Stimulated activated CD4-positive, alpha-beta T cell treated with anti-CD3 and anti-CD28 coated beads, Interleukin-1b, Interleukin-23, amount 100 ng/mL, for 4 hours (primary cell): ENCODE results near the gene GPR148.

Experiments used
- DNase-seq, 2 donors: peaks; one replicate each; pipeline ENCODE4 v3.0.0-alpha.2; 2020; ENCODE audit warnings: low read depth in 2 of 2

Gene GPR148

GRCh38 chr2:130749641-130750040, 20.8 kb downstream of the GPR148 start:
- DNase-seq, result no peak

GRCh38 chr2:130754811-130755210, 25.9 kb downstream of the GPR148 start:
- no peak for DNase-seq

- no peak for DNase-seq
Observed at GRCh38 chr2:130755256-130756052, 26.6 kb downstream of the GPR148 start, which contains the start of gene AMER3. AMER3 (plus strand) TSS chr2:130755540; CDS start chr2:130762073, 6,533 bp downstream.

- DNase-seq, result peak in 1 of 2 donors; percentile 7
Observed at GRCh38 chr2:130756053-130756873, 27.4 kb downstream of the GPR148 start.

- DNase-seq, result no peak
Observed at GRCh38 chr2:130756874-130757668, 28.2 kb downstream of the GPR148 start.

- DNase-seq, result no peak
Observed at GRCh38 chr2:130759906-130760753, 31.3 kb downstream of the GPR148 start.

GRCh38 chr2:130760754-130761751, 32.2 kb downstream of the GPR148 start:
- no peak for DNase-seq

- DNase-seq, result no peak
Observed at GRCh38 chr2:130762031-130762909, 33.4 kb downstream of the GPR148 start.

GRCh38 chr2:130762910-130763385, 34.1 kb downstream of the GPR148 start:
- no peak for DNase-seq

- DNase-seq, result no peak
Observed at GRCh38 chr2:130763405-130763804, 34.5 kb downstream of the GPR148 start.

- DNase-seq, result no peak
Observed at GRCh38 chr2:130764035-130764820, 35.4 kb downstream of the GPR148 start.

GRCh38 chr2:130764821-130765115, 35.9 kb downstream of the GPR148 start:
- no peak for DNase-seq

- no peak for DNase-seq
Observed at GRCh38 chr2:130765464-130765863, 36.6 kb downstream of the GPR148 start.

- no peak for DNase-seq
Observed at GRCh38 chr2:130766037-130766436, 37.2 kb downstream of the GPR148 start.

GRCh38 chr2:130766711-130767407, 38.0 kb downstream of the GPR148 start:
- DNase-seq, result no peak

GRCh38 chr2:130767408-130767775, 38.5 kb downstream of the GPR148 start:
- no peak for DNase-seq

- no peak for DNase-seq
Observed at GRCh38 chr2:130768191-130768855, 39.5 kb downstream of the GPR148 start.
